ENCODE data around the gene CENPT.
"Not testable (repeated sequence)": the region's sequence is repeated elsewhere in the genome, so short reads cannot be mapped to it uniquely, and the experiment has no call there.

CENPT gene

GRCh38 chr16:67837811-67838210, 9.7 kb downstream of the CENPT start:
- no CpG with 5 or more reads among the region's 2 CpGs for WGBS (ENCODE audit: insufficient coverage, insufficient read length)
- DNase-seq (ENCODE audit: low read depth, low spot score): no peak
- Histone ChIP-seq H3K27me3 (ENCODE audit: control insufficient read depth, insufficient read depth, low read length) (no peaks in the 10 kb centered on the region), H3K4me1 (ENCODE audit: control insufficient read depth, insufficient read depth, low read length) (peaks cover 2% of the 10 kb centered on the region; the same call in 1 of the 2 replicates), H3K9me3 (ENCODE audit: control insufficient read depth, insufficient read depth, low read length) (no peaks in the 10 kb centered on the region), H3K36me3 (ENCODE audit: control insufficient read depth, insufficient read depth, low read length) (no peaks in the 10 kb centered on the region), H3K4me3 (ENCODE audit: low read length) (no peak overlapping the region), H3K27ac (ENCODE audit: low read length) (no peak overlapping the region)

DNA sequence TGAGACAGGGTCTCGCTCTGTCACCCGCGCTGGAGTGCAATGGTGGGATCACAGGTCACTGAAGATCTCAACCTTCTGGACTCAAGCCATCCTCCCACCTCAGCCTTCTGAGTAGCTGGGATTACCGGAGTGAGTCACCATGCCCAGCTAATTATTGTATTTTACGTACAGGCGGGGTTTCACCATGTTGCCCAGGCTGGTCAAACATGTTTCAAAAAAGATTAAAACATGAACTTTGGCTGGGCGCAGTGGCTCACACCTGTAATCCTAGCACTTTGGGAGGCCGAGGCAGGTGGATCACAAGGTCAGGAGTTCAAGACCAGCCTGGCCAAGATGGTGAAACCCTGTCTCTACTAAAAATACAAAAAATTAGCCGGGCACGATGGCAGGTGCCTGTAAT, 10.3 kb downstream of the CENPT start:
- not testable (repeated sequence) for H3K27me3 ChIP-seq (ENCODE audit: control insufficient read depth, insufficient read depth, low read length); H3K4me3 ChIP-seq (ENCODE audit: low read length); H3K27ac ChIP-seq (ENCODE audit: low read length); H3K4me1 ChIP-seq (ENCODE audit: control insufficient read depth, insufficient read depth, low read length); DNase-seq (ENCODE audit: low read depth, low spot score); H3K36me3 ChIP-seq (ENCODE audit: control insufficient read depth, insufficient read depth, low read length); H3K9me3 ChIP-seq (ENCODE audit: control insufficient read depth, insufficient read depth, low read length)
- WGBS (ENCODE audit: insufficient coverage, insufficient read length): no CpG with 5 or more reads among the region's 10 CpGs

DNA sequence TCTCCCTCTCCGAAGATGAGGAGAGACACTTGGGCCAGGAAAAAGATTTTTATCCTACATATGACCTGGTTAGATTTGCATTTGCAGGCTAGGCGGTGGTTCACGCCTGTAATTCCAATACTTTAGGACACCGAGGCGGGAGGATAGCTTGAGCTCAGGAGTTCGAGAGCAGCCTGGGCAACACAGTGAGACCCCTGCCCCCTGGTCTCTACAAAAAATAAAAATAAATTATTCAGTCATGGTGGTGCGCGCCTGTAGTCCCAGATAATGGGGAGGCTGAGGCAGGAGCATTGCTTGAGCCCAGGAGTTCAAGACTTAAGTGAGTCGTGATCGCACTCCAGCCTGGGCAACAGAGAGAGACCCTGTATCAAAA, 13.3 kb downstream of the CENPT start:
- H3K4me3 ChIP-seq (ENCODE audit: low read length): no peak overlapping the region
- H3K27me3 ChIP-seq (ENCODE audit: control insufficient read depth, insufficient read depth, low read length): no peaks in the 10 kb centered on the region
- no CpG with 5 or more reads among the region's 10 CpGs for WGBS (ENCODE audit: insufficient coverage, insufficient read length)
- peaks cover 13% of the 10 kb centered on the region; the same call in 1 of the 2 replicates for H3K36me3 ChIP-seq (ENCODE audit: control insufficient read depth, insufficient read depth, low read length)
- no peak for DNase-seq (ENCODE audit: low read depth, low spot score)
- peaks cover 2% of the 10 kb centered on the region; the same call in 1 of the 2 replicates for H3K4me1 ChIP-seq (ENCODE audit: control insufficient read depth, insufficient read depth, low read length)
- no peaks in the 10 kb centered on the region for H3K9me3 ChIP-seq (ENCODE audit: control insufficient read depth, insufficient read depth, low read length)
- no peak overlapping the region for H3K27ac ChIP-seq (ENCODE audit: low read length)

DNA sequence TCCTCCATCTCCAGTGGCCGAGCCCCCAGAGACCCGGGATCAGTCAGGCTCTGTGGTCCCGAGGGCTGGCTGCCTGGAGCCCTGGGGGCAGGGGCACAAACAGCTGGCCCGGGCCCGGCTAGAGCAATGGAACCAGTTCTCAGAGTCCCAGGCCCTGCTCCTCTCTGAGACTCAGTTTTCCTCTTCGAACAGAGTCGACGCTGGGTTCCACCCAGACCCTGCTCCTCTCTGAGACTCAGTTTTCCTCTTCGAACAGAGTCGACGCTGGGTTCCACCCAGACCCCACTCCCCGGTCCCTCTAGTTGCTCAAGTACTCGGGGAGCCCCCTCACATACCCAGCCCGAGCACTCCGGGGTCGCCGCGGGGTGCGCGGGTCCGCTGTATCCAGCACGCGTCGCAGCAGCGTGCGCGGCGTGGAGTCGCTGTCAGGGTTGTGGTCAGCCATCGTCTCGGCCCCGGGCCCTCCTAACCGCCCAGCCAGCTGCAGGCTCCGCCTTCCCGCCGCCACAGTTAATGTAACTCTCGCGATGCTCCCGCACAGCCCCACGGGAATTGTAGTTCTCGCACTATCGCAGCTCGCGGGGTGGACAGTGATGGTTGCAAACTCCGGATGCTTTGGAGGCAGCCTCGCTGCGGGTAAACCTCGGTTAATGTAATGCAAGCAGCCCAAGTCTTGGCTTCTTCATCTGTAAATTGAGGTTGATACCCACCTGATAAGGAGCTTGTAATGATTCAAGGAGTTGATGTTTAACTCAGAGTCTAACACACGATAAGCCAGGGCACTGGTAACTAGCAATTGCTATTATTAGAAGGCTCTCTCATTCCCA, 13.9 kb downstream of the CENPT start:
- peak; percentile 87 for DNase-seq (ENCODE audit: low read depth, low spot score)
- peak overlapping the region; percentile 81 for H3K4me3 ChIP-seq (ENCODE audit: low read length)
- peaks cover 14% of the 10 kb centered on the region; the same call in 1 of the 2 replicates for H3K36me3 ChIP-seq (ENCODE audit: control insufficient read depth, insufficient read depth, low read length)
- no peaks in the 10 kb centered on the region for H3K9me3 ChIP-seq (ENCODE audit: control insufficient read depth, insufficient read depth, low read length)
- WGBS (ENCODE audit: insufficient coverage, insufficient read length): no CpG with 5 or more reads among the region's 49 CpGs
- no peaks in the 10 kb centered on the region for H3K27me3 ChIP-seq (ENCODE audit: control insufficient read depth, insufficient read depth, low read length)
- peaks cover 2% of the 10 kb centered on the region; the same call in 1 of the 2 replicates for H3K4me1 ChIP-seq (ENCODE audit: control insufficient read depth, insufficient read depth, low read length)
- H3K27ac ChIP-seq (ENCODE audit: low read length): no peak overlapping the region

GRCh38 chr16:67833030-67833414, 14.5 kb downstream of the CENPT start:
- Histone ChIP-seq H3K4me1 (ENCODE audit: control insufficient read depth, insufficient read depth, low read length) (peaks cover 2% of the 10 kb centered on the region; the same call in 1 of the 2 replicates), H3K27me3 (ENCODE audit: control insufficient read depth, insufficient read depth, low read length) (no peaks in the 10 kb centered on the region), H3K27ac (ENCODE audit: low read length) (no peak overlapping the region), H3K4me3 (ENCODE audit: low read length) (peak overlapping the region; percentile 81), H3K9me3 (ENCODE audit: control insufficient read depth, insufficient read depth, low read length) (no peaks in the 10 kb centered on the region), H3K36me3 (ENCODE audit: control insufficient read depth, insufficient read depth, low read length) (peaks cover 14% of the 10 kb centered on the region; the same call in 1 of the 2 replicates)
- WGBS (ENCODE audit: insufficient coverage, insufficient read length): no CpG with 5 or more reads among the region's 3 CpGs
- no peak for DNase-seq (ENCODE audit: low read depth, low spot score)

GRCh38 chr16:67828651-67829050, 18.8 kb downstream of the CENPT start:
- Histone ChIP-seq H3K4me3 (ENCODE audit: low read length) (no peak overlapping the region), H3K9me3 (ENCODE audit: control insufficient read depth, insufficient read depth, low read length) (no peaks in the 10 kb centered on the region), H3K27me3 (ENCODE audit: control insufficient read depth, insufficient read depth, low read length) (no peaks in the 10 kb centered on the region), H3K4me1 (ENCODE audit: control insufficient read depth, insufficient read depth, low read length) (peaks cover 3% of the 10 kb centered on the region; the same call in 1 of the 2 replicates), H3K27ac (ENCODE audit: low read length) (no peak overlapping the region), H3K36me3 (ENCODE audit: control insufficient read depth, insufficient read depth, low read length) (peaks cover 20% of the 10 kb centered on the region)
- no peak for DNase-seq (ENCODE audit: low read depth, low spot score)
- WGBS (ENCODE audit: insufficient coverage, insufficient read length): no CpG with 5 or more reads among the region's 4 CpGs

DNA sequence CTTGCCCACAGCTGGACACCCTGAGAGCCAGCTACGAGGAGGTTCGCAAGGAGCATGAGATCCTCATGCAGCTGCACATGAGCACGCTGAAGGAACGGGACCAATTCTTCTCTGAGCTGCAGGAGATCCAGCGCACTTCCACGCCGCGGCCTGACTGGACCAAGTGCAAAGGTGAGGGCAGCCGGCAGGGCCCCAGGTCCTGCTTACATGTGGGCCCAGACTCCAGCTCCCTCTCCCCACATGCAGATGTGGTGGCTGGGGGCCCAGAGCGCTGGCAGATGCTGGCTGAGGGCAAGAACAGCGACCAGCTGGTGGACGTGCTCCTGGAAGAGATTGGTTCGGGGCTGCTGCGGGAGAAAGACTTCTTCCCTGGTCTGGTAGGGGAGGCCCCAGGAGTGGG, 21.6 kb downstream of the CENPT start:
- Histone ChIP-seq H3K27ac (ENCODE audit: low read length) (no peak overlapping the region), H3K27me3 (ENCODE audit: control insufficient read depth, insufficient read depth, low read length) (no peaks in the 10 kb centered on the region), H3K4me1 (ENCODE audit: control insufficient read depth, insufficient read depth, low read length) (peaks cover 2% of the 10 kb centered on the region; the same call in 1 of the 2 replicates), H3K9me3 (ENCODE audit: control insufficient read depth, insufficient read depth, low read length) (no peaks in the 10 kb centered on the region), H3K36me3 (ENCODE audit: control insufficient read depth, insufficient read depth, low read length) (peaks cover 16% of the 10 kb centered on the region), H3K4me3 (ENCODE audit: low read length) (no peak overlapping the region)
- DNase-seq (ENCODE audit: low read depth, low spot score): no peak
- no CpG with 5 or more reads among the region's 14 CpGs for WGBS (ENCODE audit: insufficient coverage, insufficient read length)

GRCh38 chr16:67825119-67825518, 22.4 kb downstream of the CENPT start:
- no peak for DNase-seq (ENCODE audit: low read depth, low spot score)
- WGBS (ENCODE audit: insufficient coverage, insufficient read length): no CpG with 5 or more reads among the region's 8 CpGs

DNA sequence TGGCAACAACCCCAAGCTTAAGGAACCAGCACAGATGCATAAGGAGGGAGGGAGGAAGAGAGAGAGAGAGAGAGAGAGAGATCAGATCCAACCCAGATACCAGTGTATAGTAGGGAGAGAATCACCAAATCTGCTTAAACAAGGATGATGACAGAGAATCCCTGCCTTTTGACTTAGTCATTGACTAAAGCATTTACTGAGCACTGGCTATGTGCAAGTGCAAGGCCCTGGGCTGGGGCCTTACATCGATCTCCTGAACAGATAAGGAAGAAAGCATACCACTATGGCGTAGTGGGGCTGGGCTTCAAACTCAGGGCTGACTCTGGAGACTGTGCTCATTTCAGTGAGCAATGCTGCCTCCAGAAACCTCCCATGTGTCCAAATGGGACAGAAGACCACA, 25.0 kb downstream of the CENPT start:
- Histone ChIP-seq H3K27ac (ENCODE audit: low read length) (no peak overlapping the region), H3K27me3 (ENCODE audit: control insufficient read depth, insufficient read depth, low read length) (no peaks in the 10 kb centered on the region), H3K9me3 (ENCODE audit: control insufficient read depth, insufficient read depth, low read length) (no peaks in the 10 kb centered on the region), H3K4me1 (ENCODE audit: control insufficient read depth, insufficient read depth, low read length) (peaks cover 2% of the 10 kb centered on the region; the same call in 1 of the 2 replicates), H3K4me3 (ENCODE audit: low read length) (no peak overlapping the region), H3K36me3 (ENCODE audit: control insufficient read depth, insufficient read depth, low read length) (peaks cover 4% of the 10 kb centered on the region; the same call in 1 of the 2 replicates)
- DNase-seq (ENCODE audit: low read depth, low spot score): no peak
- no CpG with 5 or more reads among the region's 2 CpGs for WGBS (ENCODE audit: insufficient coverage, insufficient read length)

More at GRCh38 chr16:67825119-67825518, 22.4 kb downstream of the CENPT start:
- H3K4me3 ChIP-seq (ENCODE audit: low read length): no peak overlapping the region
- H3K36me3 ChIP-seq (ENCODE audit: control insufficient read depth, insufficient read depth, low read length): peaks cover 12% of the 10 kb centered on the region
- no peaks in the 10 kb centered on the region for H3K27me3 ChIP-seq (ENCODE audit: control insufficient read depth, insufficient read depth, low read length)
- peaks cover 2% of the 10 kb centered on the region; the same call in 1 of the 2 replicates for H3K4me1 ChIP-seq (ENCODE audit: control insufficient read depth, insufficient read depth, low read length)
- H3K27ac ChIP-seq (ENCODE audit: low read length): no peak overlapping the region
- no peaks in the 10 kb centered on the region for H3K9me3 ChIP-seq (ENCODE audit: control insufficient read depth, insufficient read depth, low read length)

GRCh38 chr16:67820608-67821259, 26.8 kb downstream of the CENPT start:
- Histone ChIP-seq H3K36me3 (ENCODE audit: control insufficient read depth, insufficient read depth, low read length) (no peaks in the 10 kb centered on the region), H3K4me3 (ENCODE audit: low read length) (no peak overlapping the region), H3K4me1 (ENCODE audit: control insufficient read depth, insufficient read depth, low read length) (peaks cover 2% of the 10 kb centered on the region; the same call in 1 of the 2 replicates), H3K9me3 (ENCODE audit: control insufficient read depth, insufficient read depth, low read length) (no peaks in the 10 kb centered on the region), H3K27me3 (ENCODE audit: control insufficient read depth, insufficient read depth, low read length) (no peaks in the 10 kb centered on the region), H3K27ac (ENCODE audit: low read length) (no peak overlapping the region)
- DNase-seq (ENCODE audit: low read depth, low spot score): no peak
- WGBS (ENCODE audit: insufficient coverage, insufficient read length): no CpG with 5 or more reads among the region's 11 CpGs
